ENCODE measurements around the gene ABHD1. TPM values are rescaled to one million over a fixed set of nuclear protein-coding genes. Genes with fewer than 3 reads are reported as not detected.

ABHD1 gene
- total RNA-seq, 1 donor from 2014 or later: not detected

DNA sequence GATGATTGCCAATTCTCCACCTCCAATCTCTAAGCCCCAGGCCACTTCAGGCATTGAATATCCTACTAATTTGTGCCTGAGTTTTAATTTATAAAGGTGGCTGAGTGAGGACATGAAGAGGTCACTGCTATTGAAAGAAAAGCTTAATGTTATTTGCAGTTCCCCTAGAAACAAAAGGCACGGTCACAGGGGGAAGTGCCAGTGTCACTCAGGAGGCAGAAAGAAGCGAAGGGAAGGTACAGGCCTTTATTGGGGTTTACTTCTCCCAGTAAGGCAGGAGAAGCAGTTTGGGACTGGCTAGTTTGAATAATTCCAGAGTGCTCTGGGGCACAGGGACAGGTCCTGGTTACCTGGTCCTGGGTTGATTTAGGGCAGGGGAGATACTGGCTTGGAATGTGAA is 1.7 kb upstream of the ABHD1 start:
- DNase-seq (ENCODE audit: low read depth) (no peak), FAIRE-seq (no peak)
- Histone ChIP-seq H3K27ac (ENCODE audit: low read depth, low read length) (no peak overlapping the region), H3K36me3 (ENCODE audit: insufficient read depth, low read length) (no peaks in the 10 kb centered on the region), H3K9me3 (ENCODE audit: insufficient read depth, low read depth, low read length) (peaks cover 2% of the 10 kb centered on the region), H3K27me3 (ENCODE audit: insufficient read depth, low read length) (peaks cover 46% of the 10 kb centered on the region), H3K4me2 (ENCODE audit: low read length) (no peak overlapping the region), H3K4me1 (ENCODE audit: insufficient read depth, low read length) (peaks cover 10% of the 10 kb centered on the region), H3K4me3 (ENCODE audit: insufficient read depth, low read depth, low read length) (no peak overlapping the region), H3K79me2 (ENCODE audit: insufficient read depth, low read length) (no peaks in the 10 kb centered on the region), H4K20me1 (ENCODE audit: insufficient read depth, low read length) (no peaks in the 10 kb centered on the region), H2AFZ (ENCODE audit: low read depth, low read length) (no peak overlapping the region), H3K9ac (ENCODE audit: low read length) (no peak overlapping the region)
- Mint-ChIP-seq H3K4me3 (ENCODE audit: unreplicated experiment) (no peak overlapping the region), H3K4me1 (ENCODE audit: low read depth, unreplicated experiment) (no peaks in the 10 kb centered on the region), H3K9me3 (ENCODE audit: unreplicated experiment) (peaks cover 6% of the 10 kb centered on the region), H3K27me3 (ENCODE audit: low read depth, unreplicated experiment) (peaks cover 65% of the 10 kb centered on the region), H3K27ac (ENCODE audit: unreplicated experiment) (no peak overlapping the region), H3K36me3 (ENCODE audit: low read depth, unreplicated experiment) (peaks cover 6% of the 10 kb centered on the region)
- TF ChIP-seq CTCF (IDR thresholded peaks at IDR 0.05; ENCODE audit: insufficient read depth, low read depth, low read length) (no peak), EZH2 (IDR thresholded peaks at IDR 0.05; ENCODE audit: insufficient read depth, low read length) (no peak)

DNA sequence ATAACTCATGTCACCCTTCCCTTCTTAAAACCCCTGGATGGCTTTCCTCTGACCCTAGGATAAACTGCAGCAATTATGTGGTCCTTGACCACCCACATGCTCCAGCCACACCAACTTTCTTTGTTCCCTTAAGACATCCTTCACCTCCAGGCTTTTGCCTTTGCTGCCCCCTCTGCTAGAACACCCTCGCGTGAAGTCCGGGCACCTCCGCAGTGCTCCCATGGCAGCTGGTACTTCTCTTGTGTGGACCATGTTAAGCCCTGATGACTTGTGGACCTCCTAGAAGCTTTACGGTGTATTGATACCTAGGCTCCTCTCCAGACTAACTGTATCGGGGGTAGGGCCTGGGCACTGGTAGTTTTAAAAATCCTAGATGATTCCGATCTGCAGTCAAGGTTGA is 824 bp upstream of the ABHD1 start:
- peaks cover 6% of the 10 kb centered on the region for H3K9me3 Mint-ChIP-seq (ENCODE audit: unreplicated experiment)
- no peaks in the 10 kb centered on the region for H3K4me1 Mint-ChIP-seq (ENCODE audit: low read depth, unreplicated experiment)
- DNase-seq (ENCODE audit: low read depth) (no peak), FAIRE-seq (no peak)
- H3K27ac Mint-ChIP-seq (ENCODE audit: unreplicated experiment): no peak overlapping the region
- no peak overlapping the region for H3K4me2 ChIP-seq (ENCODE audit: low read length)
- H3K79me2 ChIP-seq (ENCODE audit: insufficient read depth, low read length): no peaks in the 10 kb centered on the region
- H3K27ac ChIP-seq (ENCODE audit: low read depth, low read length): no peak overlapping the region
- peaks cover 10% of the 10 kb centered on the region for H3K4me1 ChIP-seq (ENCODE audit: insufficient read depth, low read length)
- H3K4me3 ChIP-seq (ENCODE audit: insufficient read depth, low read depth, low read length): no peak overlapping the region
- H3K27me3 Mint-ChIP-seq (ENCODE audit: low read depth, unreplicated experiment): peaks cover 60% of the 10 kb centered on the region
- H4K20me1 ChIP-seq (ENCODE audit: insufficient read depth, low read length): no peaks in the 10 kb centered on the region
- no peak overlapping the region for H2AFZ ChIP-seq (ENCODE audit: low read depth, low read length)
- H3K36me3 Mint-ChIP-seq (ENCODE audit: low read depth, unreplicated experiment): peaks cover 6% of the 10 kb centered on the region
- H3K27me3 ChIP-seq (ENCODE audit: insufficient read depth, low read length): peaks cover 39% of the 10 kb centered on the region
- no peaks in the 10 kb centered on the region for H3K36me3 ChIP-seq (ENCODE audit: insufficient read depth, low read length)
- peaks cover 2% of the 10 kb centered on the region for H3K9me3 ChIP-seq (ENCODE audit: insufficient read depth, low read depth, low read length)
- H3K9ac ChIP-seq (ENCODE audit: low read length): no peak overlapping the region
- TF ChIP-seq CTCF (IDR thresholded peaks at IDR 0.05; ENCODE audit: insufficient read depth, low read depth, low read length): no peak
- TF ChIP-seq EZH2 (IDR thresholded peaks at IDR 0.05; ENCODE audit: insufficient read depth, low read length): no peak
- peak overlapping the region; percentile 84 for H3K4me3 Mint-ChIP-seq (ENCODE audit: unreplicated experiment)

GRCh38 chr2:27125104-27125503 is 1.5 kb downstream of the ABHD1 start:
- Histone ChIP-seq H3K9me3 (ENCODE audit: insufficient read depth, low read depth, low read length) (no peaks in the 10 kb centered on the region), H3K4me3 (ENCODE audit: insufficient read depth, low read depth, low read length) (no peak overlapping the region), H3K36me3 (ENCODE audit: insufficient read depth, low read length) (no peaks in the 10 kb centered on the region), H3K4me2 (ENCODE audit: low read length) (no peak overlapping the region), H3K9ac (ENCODE audit: low read length) (no peak overlapping the region), H2AFZ (ENCODE audit: low read depth, low read length) (no peak overlapping the region), H3K79me2 (ENCODE audit: insufficient read depth, low read length) (no peaks in the 10 kb centered on the region), H3K4me1 (ENCODE audit: insufficient read depth, low read length) (no peaks in the 10 kb centered on the region), H3K27ac (ENCODE audit: low read depth, low read length) (no peak overlapping the region), H3K27me3 (ENCODE audit: insufficient read depth, low read length) (peaks cover 23% of the 10 kb centered on the region), H4K20me1 (ENCODE audit: insufficient read depth, low read length) (peaks cover 6% of the 10 kb centered on the region)
- peaks cover 43% of the 10 kb centered on the region for H3K27me3 Mint-ChIP-seq (ENCODE audit: low read depth, unreplicated experiment)
- H3K9me3 Mint-ChIP-seq (ENCODE audit: unreplicated experiment): peaks cover 3% of the 10 kb centered on the region
- no peak overlapping the region for H3K4me3 Mint-ChIP-seq (ENCODE audit: unreplicated experiment)
- TF ChIP-seq EZH2 (IDR thresholded peaks at IDR 0.05; ENCODE audit: insufficient read depth, low read length) (no peak), CTCF (IDR thresholded peaks at IDR 0.05; ENCODE audit: insufficient read depth, low read depth, low read length) (no peak)
- no peaks in the 10 kb centered on the region for H3K4me1 Mint-ChIP-seq (ENCODE audit: low read depth, unreplicated experiment)
- no peak for DNase-seq (ENCODE audit: low read depth)
- H3K36me3 Mint-ChIP-seq (ENCODE audit: low read depth, unreplicated experiment): peaks cover 4% of the 10 kb centered on the region
- no peak overlapping the region for H3K27ac Mint-ChIP-seq (ENCODE audit: unreplicated experiment)
- no peak for FAIRE-seq

Measured in astrocyte (in vitro differentiated cells and primary cell).